ENCODE results near the gene ADAMTS13.

GRCh38 chr9:133453651-133454050 lies 31.5 kb downstream of the ADAMTS13 start:
- TF ChIP-seq CTCF (IDR thresholded peaks at IDR 0.05): no peak
- TF ChIP-seq POLR2A (IDR thresholded peaks at IDR 0.05): no peak
